ENCODE results near the gene LMCD1.

Gene LMCD1

DNA sequence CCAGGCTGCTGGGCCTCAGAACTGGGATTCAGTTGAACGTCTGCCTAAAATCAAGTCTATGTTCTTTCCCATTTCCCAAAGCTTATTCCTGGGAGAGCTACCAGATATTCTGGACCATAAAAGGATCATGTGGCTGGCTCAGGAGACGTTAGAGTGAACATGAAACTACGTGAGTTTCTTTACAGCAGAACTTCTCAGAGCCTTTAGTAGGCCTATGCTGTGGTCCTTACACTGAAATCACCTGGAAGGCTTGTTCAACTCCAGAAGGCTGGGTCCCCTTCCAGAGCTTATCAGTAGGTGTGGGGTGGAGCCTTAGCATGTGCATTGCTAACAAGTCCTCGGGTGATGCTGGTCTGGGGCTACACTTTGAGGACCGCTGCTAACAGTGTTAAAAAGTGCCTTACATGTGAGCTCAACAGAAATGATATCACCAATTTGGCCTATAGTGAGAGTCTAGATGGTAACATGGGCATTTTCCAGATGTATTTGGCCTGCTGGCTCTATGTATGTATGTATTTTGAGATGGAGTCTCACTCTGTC, 50.7 kb downstream of the LMCD1 start:
- no peak overlapping the region for H3K4me3 ChIP-seq (replicated peaks; ENCODE audit: insufficient read depth, low read length)
- H3K27me3 ChIP-seq (ENCODE audit: insufficient read depth, poor library complexity, severe bottlenecking), result no peaks in the 10 kb centered on the region
- no peak for DNase-seq (ENCODE audit: low read depth in 1 of 2, low spot score in 1 of 2)
- no peak overlapping the region for H3K27ac ChIP-seq (replicated peaks)
- TF ChIP-seq, protein P1, sequence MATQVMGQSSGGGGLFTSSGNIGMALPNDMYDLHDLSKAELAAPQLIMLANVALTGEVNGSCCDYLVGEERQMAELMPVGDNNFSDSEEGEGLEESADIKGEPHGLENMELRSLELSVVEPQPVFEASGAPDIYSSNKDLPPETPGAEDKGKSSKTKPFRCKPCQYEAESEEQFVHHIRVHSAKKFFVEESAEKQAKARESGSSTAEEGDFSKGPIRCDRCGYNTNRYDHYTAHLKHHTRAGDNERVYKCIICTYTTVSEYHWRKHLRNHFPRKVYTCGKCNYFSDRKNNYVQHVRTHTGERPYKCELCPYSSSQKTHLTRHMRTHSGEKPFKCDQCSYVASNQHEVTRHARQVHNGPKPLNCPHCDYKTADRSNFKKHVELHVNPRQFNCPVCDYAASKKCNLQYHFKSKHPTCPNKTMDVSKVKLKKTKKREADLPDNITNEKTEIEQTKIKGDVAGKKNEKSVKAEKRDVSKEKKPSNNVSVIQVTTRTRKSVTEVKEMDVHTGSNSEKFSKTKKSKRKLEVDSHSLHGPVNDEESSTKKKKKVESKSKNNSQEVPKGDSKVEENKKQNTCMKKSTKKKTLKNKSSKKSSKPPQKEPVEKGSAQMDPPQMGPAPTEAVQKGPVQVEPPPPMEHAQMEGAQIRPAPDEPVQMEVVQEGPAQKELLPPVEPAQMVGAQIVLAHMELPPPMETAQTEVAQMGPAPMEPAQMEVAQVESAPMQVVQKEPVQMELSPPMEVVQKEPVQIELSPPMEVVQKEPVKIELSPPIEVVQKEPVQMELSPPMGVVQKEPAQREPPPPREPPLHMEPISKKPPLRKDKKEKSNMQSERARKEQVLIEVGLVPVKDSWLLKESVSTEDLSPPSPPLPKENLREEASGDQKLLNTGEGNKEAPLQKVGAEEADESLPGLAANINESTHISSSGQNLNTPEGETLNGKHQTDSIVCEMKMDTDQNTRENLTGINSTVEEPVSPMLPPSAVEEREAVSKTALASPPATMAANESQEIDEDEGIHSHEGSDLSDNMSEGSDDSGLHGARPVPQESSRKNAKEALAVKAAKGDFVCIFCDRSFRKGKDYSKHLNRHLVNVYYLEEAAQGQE (IDR thresholded peaks at IDR 0.05; ENCODE audit: insufficient replicate concordance, low read depth), result no peak
- TF ChIP-seq, protein P2, sequence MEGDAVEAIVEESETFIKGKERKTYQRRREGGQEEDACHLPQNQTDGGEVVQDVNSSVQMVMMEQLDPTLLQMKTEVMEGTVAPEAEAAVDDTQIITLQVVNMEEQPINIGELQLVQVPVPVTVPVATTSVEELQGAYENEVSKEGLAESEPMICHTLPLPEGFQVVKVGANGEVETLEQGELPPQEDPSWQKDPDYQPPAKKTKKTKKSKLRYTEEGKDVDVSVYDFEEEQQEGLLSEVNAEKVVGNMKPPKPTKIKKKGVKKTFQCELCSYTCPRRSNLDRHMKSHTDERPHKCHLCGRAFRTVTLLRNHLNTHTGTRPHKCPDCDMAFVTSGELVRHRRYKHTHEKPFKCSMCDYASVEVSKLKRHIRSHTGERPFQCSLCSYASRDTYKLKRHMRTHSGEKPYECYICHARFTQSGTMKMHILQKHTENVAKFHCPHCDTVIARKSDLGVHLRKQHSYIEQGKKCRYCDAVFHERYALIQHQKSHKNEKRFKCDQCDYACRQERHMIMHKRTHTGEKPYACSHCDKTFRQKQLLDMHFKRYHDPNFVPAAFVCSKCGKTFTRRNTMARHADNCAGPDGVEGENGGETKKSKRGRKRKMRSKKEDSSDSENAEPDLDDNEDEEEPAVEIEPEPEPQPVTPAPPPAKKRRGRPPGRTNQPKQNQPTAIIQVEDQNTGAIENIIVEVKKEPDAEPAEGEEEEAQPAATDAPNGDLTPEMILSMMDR (IDR thresholded peaks at IDR 0.05; ENCODE audit: insufficient read depth, low read length), result no peak
- TF ChIP-seq GABPA (IDR thresholded peaks at IDR 0.05; ENCODE audit: low read depth), result no peak
- TF ChIP-seq POLR2AphosphoS5 (IDR thresholded peaks at IDR 0.05; ENCODE audit: low read depth), result no peak
- TF ChIP-seq SPI1 (IDR thresholded peaks at IDR 0.05; ENCODE audit: borderline replicate concordance, low read depth), result no peak

DNA sequence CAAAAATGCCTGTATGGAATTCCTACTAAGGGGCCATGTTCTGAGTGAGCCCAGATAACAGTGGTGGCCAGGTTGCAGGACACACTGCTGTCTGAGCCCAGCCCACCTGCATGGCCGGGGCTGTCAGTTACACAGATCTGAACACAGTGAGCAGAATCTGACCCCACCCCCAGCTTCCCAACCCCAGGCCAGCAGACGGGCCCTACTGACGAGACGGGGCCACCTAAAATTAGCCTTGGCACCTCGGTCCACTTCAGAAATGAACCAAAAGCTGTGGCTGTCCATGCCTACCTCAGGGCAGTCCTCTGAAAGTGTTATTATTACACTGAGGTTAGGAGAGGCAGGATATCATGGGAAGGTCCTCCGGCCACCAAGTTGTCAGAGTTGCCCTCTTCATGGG, 51.8 kb downstream of the LMCD1 start:
- Histone ChIP-seq H3K27ac (replicated peaks) (no peak overlapping the region), H3K27me3 (ENCODE audit: insufficient read depth, poor library complexity, severe bottlenecking) (no peaks in the 10 kb centered on the region), H3K4me3 (replicated peaks; ENCODE audit: insufficient read depth, low read length) (no peak overlapping the region)
- DNase-seq (ENCODE audit: low read depth in 1 of 2, low spot score in 1 of 2), result no peak
- TF ChIP-seq, protein P2 (IDR thresholded peaks at IDR 0.05; ENCODE audit: insufficient read depth, low read length), result no peak
- TF ChIP-seq, protein P1 (IDR thresholded peaks at IDR 0.05; ENCODE audit: insufficient replicate concordance, low read depth), result no peak
- no peak for TF ChIP-seq POLR2AphosphoS5 (IDR thresholded peaks at IDR 0.05; ENCODE audit: low read depth)

DNA sequence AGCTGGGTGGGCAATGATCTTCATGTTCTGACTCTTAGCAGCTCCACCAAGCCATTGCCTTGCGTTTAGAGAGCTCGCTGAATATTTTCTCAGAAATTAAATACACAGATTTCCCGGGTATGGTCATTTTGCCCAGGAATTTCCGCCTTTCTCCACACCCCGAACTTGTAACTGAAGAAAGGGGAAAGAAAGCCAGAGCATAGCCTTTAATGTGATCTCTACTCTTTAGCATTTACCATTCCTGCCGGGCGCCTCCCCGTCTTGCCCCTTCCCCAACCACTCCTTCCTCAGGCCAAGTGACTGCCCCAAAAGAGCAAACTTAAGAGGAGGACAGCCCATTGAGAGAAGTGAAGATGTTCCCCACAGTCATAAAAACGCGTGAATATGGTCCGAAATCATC, 53.1 kb downstream of the LMCD1 start:
- Histone ChIP-seq H3K27ac (replicated peaks) (no peak overlapping the region), H3K4me3 (replicated peaks; ENCODE audit: insufficient read depth, low read length) (no peak overlapping the region), H3K27me3 (ENCODE audit: insufficient read depth, poor library complexity, severe bottlenecking) (no peaks in the 10 kb centered on the region)
- TF ChIP-seq SPI1 (IDR thresholded peaks at IDR 0.05; ENCODE audit: borderline replicate concordance, low read depth), result no peak
- TF ChIP-seq, protein P2 (IDR thresholded peaks at IDR 0.05; ENCODE audit: insufficient read depth, low read length), result no peak
- no peak for TF ChIP-seq POLR2AphosphoS5 (IDR thresholded peaks at IDR 0.05; ENCODE audit: low read depth)
- TF ChIP-seq GABPA (IDR thresholded peaks at IDR 0.05; ENCODE audit: low read depth), result no peak
- TF ChIP-seq, protein P1 (IDR thresholded peaks at IDR 0.05; ENCODE audit: insufficient replicate concordance, low read depth), result no peak
- no peak for DNase-seq (ENCODE audit: low read depth in 1 of 2, low spot score in 1 of 2)
